H1 (cell line): Measurements from ENCODE around the gene ACVR2B. TPM values are rescaled to one million over a fixed set of nuclear protein-coding genes. Genes with fewer than 3 reads are reported as not detected.

Experiments
- SIRT6 ChIP-seq: IDR thresholded peaks from one replicate; pipeline ENCODE4 v1.7.1; 2012; ENCODE audit warnings: low read length, inconsistent platforms
- polyA plus RNA-seq, 7 experiments: library from polyadenylated mRNA; depleted of rRNA in 3 of 7; stranded (reverse) in 5 of 7; unstranded in 2 of 7; fragments of >200 nt in 5 of 7; fragments of 200-250 nt in 2 of 7; gene quantifications; 1 replicate in 5 of 7; 2 replicates in 1 of 7; 4 replicates in 1 of 7; pipeline versions ENCODE4 v1.2.1 to v1.2.3, GENCODE V29; 2011 to 2013; ENCODE audit warnings: missing spikeins in 2 of 7, mixed read lengths in 2 of 7
- total RNA-seq: library from RNA; stranded (reverse); fragmentation: NEBNext Ultra II Directional; extraction: Animal tissue kit (Norgen Biotek cat#: 25700); gene quantifications from 2 replicates; pipeline ENCODE4 v1.2.1, GENCODE V29; 2021
- TF ChIP-seq, protein P1 (sequence below): fragments of 300-600 bp; sonication (generic); IDR thresholded peaks from 2 replicates; pipeline ENCODE4 v1.7.1; 2012; ENCODE audit warnings: low read length, moderate library complexity, mild to moderate bottlenecking, inconsistent platforms; ENCODE audit not compliant: insufficient replicate concordance

ACVR2B gene
- total and polyA plus RNA-seq, 2 of the 8 experiments (the other 6 are each of a cell fraction or from before 2014, with no cell fraction given) = 24.7 to 109 TPM

DNA sequence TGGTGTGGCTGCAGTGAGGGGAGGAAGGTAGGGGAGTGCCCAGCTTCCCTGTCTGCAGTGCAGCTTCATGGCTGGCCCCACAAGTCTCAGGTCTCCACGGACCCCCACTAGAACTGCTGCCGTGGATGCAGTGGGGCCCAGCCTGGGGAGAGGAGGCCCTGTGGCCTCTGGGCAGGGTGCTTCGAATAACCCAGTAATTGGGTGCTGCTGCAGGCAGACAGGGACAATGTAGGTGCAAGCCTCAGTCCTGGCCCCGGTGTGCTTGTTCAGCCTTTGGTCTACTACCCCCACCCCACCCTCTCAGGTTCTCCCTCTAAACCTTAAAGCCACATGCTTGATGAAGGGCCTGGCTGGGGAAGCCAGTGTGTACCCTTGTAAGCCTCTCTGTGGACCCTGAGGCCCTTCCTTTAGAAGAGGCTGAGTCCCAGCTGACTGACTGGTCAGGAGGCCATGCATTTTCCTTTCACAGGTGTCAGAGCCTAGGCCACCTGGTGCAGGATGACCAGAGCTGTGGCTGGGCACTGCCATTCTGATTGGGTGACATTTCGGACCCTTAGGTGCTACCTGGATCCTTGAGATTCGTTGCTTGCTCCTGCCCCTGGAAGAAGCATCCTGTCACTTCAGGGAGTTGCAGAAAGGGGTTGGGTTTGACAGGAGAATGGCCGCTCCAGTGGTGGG is 21.4 kb downstream of the ACVR2B start (continued):
- TF ChIP-seq, protein P1, sequence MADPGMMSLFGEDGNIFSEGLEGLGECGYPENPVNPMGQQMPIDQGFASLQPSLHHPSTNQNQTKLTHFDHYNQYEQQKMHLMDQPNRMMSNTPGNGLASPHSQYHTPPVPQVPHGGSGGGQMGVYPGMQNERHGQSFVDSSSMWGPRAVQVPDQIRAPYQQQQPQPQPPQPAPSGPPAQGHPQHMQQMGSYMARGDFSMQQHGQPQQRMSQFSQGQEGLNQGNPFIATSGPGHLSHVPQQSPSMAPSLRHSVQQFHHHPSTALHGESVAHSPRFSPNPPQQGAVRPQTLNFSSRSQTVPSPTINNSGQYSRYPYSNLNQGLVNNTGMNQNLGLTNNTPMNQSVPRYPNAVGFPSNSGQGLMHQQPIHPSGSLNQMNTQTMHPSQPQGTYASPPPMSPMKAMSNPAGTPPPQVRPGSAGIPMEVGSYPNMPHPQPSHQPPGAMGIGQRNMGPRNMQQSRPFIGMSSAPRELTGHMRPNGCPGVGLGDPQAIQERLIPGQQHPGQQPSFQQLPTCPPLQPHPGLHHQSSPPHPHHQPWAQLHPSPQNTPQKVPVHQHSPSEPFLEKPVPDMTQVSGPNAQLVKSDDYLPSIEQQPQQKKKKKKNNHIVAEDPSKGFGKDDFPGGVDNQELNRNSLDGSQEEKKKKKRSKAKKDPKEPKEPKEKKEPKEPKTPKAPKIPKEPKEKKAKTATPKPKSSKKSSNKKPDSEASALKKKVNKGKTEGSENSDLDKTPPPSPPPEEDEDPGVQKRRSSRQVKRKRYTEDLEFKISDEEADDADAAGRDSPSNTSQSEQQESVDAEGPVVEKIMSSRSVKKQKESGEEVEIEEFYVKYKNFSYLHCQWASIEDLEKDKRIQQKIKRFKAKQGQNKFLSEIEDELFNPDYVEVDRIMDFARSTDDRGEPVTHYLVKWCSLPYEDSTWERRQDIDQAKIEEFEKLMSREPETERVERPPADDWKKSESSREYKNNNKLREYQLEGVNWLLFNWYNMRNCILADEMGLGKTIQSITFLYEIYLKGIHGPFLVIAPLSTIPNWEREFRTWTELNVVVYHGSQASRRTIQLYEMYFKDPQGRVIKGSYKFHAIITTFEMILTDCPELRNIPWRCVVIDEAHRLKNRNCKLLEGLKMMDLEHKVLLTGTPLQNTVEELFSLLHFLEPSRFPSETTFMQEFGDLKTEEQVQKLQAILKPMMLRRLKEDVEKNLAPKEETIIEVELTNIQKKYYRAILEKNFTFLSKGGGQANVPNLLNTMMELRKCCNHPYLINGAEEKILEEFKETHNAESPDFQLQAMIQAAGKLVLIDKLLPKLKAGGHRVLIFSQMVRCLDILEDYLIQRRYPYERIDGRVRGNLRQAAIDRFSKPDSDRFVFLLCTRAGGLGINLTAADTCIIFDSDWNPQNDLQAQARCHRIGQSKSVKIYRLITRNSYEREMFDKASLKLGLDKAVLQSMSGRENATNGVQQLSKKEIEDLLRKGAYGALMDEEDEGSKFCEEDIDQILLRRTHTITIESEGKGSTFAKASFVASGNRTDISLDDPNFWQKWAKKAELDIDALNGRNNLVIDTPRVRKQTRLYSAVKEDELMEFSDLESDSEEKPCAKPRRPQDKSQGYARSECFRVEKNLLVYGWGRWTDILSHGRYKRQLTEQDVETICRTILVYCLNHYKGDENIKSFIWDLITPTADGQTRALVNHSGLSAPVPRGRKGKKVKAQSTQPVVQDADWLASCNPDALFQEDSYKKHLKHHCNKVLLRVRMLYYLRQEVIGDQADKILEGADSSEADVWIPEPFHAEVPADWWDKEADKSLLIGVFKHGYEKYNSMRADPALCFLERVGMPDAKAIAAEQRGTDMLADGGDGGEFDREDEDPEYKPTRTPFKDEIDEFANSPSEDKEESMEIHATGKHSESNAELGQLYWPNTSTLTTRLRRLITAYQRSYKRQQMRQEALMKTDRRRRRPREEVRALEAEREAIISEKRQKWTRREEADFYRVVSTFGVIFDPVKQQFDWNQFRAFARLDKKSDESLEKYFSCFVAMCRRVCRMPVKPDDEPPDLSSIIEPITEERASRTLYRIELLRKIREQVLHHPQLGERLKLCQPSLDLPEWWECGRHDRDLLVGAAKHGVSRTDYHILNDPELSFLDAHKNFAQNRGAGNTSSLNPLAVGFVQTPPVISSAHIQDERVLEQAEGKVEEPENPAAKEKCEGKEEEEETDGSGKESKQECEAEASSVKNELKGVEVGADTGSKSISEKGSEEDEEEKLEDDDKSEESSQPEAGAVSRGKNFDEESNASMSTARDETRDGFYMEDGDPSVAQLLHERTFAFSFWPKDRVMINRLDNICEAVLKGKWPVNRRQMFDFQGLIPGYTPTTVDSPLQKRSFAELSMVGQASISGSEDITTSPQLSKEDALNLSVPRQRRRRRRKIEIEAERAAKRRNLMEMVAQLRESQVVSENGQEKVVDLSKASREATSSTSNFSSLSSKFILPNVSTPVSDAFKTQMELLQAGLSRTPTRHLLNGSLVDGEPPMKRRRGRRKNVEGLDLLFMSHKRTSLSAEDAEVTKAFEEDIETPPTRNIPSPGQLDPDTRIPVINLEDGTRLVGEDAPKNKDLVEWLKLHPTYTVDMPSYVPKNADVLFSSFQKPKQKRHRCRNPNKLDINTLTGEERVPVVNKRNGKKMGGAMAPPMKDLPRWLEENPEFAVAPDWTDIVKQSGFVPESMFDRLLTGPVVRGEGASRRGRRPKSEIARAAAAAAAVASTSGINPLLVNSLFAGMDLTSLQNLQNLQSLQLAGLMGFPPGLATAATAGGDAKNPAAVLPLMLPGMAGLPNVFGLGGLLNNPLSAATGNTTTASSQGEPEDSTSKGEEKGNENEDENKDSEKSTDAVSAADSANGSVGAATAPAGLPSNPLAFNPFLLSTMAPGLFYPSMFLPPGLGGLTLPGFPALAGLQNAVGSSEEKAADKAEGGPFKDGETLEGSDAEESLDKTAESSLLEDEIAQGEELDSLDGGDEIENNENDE = no peak
- no peak for TF ChIP-seq SIRT6
